Endothelial cell (in vitro differentiated cells): ENCODE measurements around the gene SPINK5. TPM values are rescaled to one million over a fixed set of nuclear protein-coding genes. Genes with fewer than 3 reads are reported as not detected.

Experiments
- DNase-seq: peaks from one replicate; pipeline ENCODE4 v3.0.0; 2021; ENCODE audit warnings: low spot score
- H3K27ac Mint-ChIP-seq: one replicate; pipeline ENCODE4 v1.8.0; 2021; ENCODE audit warnings: mixed read lengths, inconsistent platforms; ENCODE audit not compliant: unreplicated experiment
- H3K27me3 Mint-ChIP-seq: one replicate; pipeline ENCODE4 v1.8.0; 2021; ENCODE audit warnings: mild to moderate bottlenecking, moderate library complexity, mixed read lengths, inconsistent platforms; ENCODE audit not compliant: unreplicated experiment
- H3K36me3 Mint-ChIP-seq: one replicate; pipeline ENCODE4 v1.8.0; 2021; ENCODE audit warnings: mild to moderate bottlenecking, low read depth, mixed read lengths, inconsistent platforms; ENCODE audit not compliant: unreplicated experiment
- H3K4me1 Mint-ChIP-seq: one replicate; pipeline ENCODE4 v1.8.0; 2021; ENCODE audit warnings: mild to moderate bottlenecking, mixed read lengths, inconsistent platforms; ENCODE audit not compliant: unreplicated experiment
- H3K4me3 Mint-ChIP-seq: one replicate; pipeline ENCODE4 v1.8.0; 2021; ENCODE audit warnings: mild to moderate bottlenecking, mixed read lengths, inconsistent platforms; ENCODE audit not compliant: unreplicated experiment
- H3K9me3 Mint-ChIP-seq: one replicate; pipeline ENCODE4 v1.8.0; 2021; ENCODE audit warnings: mixed read lengths, inconsistent platforms; ENCODE audit not compliant: unreplicated experiment
- total RNA-seq: library from RNA; stranded (reverse); fragmentation: NEBNext Ultra II Directional; extraction: Animal tissue kit (Norgen Biotek cat#: 25700); gene quantifications from one replicate; pipeline ENCODE4 v1.2.1, GENCODE V29; 2021; ENCODE audit not compliant: unreplicated experiment
- TF ChIP-seq, protein P1 (sequence below): fragments of 200-600 bp; sonication (generic); IDR thresholded peaks from one replicate; pipeline ENCODE4 v1.5.0; 2021; ENCODE audit warnings: antibody characterized with exemption; ENCODE audit not compliant: unreplicated experiment

Gene SPINK5
- total RNA-seq, 1 donor from 2014 or later = 4.3 TPM

DNA sequence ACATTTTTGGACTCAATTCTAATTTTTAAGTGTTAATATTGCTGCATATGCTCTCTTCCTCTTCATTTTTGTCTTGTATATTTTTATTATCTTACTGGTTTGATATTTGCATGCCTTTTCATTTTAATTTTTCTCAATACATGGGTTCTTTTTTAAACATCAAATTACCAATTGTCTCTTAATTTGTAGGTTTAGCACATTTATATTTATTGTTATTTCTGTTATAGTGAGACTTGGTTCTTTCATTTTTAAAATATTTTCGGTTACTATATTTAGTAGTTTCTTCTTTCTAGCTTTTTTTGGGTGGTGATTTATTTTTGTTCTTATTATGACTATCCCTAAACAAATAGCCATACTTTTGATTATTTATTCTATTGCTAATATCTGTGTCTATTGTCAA lies 19.4 kb downstream of the SPINK5 start:
- Mint-ChIP-seq H3K4me3 (no peak overlapping the region), H3K36me3 (no peaks in the 10 kb centered on the region), H3K4me1 (no peaks in the 10 kb centered on the region), H3K27ac (no peak overlapping the region), H3K27me3 (no peaks in the 10 kb centered on the region), H3K9me3 (no peaks in the 10 kb centered on the region)
- DNase-seq = no peak
- TF ChIP-seq, protein P1, sequence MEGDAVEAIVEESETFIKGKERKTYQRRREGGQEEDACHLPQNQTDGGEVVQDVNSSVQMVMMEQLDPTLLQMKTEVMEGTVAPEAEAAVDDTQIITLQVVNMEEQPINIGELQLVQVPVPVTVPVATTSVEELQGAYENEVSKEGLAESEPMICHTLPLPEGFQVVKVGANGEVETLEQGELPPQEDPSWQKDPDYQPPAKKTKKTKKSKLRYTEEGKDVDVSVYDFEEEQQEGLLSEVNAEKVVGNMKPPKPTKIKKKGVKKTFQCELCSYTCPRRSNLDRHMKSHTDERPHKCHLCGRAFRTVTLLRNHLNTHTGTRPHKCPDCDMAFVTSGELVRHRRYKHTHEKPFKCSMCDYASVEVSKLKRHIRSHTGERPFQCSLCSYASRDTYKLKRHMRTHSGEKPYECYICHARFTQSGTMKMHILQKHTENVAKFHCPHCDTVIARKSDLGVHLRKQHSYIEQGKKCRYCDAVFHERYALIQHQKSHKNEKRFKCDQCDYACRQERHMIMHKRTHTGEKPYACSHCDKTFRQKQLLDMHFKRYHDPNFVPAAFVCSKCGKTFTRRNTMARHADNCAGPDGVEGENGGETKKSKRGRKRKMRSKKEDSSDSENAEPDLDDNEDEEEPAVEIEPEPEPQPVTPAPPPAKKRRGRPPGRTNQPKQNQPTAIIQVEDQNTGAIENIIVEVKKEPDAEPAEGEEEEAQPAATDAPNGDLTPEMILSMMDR = no peak

DNA sequence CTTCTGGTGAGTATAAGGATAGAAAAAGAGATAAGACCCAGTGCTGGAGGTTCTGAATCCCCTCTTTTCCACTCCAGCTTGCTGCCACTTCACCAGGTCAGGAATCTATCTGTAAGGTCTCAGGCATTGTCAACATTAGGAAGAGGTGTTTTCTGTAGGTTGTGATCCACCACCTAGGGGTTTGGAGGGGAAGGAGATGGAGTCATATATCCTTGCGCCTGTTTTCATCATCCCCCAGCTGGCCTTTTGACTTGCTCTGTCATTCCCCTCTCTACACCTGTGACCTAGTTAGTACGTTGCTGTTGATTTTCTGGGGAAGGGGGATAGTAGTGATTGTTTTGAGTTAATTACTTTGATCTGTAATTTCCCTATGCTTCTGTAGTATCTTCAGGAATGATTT lies 20.5 kb downstream of the SPINK5 start:
- Mint-ChIP-seq H3K27me3 (no peaks in the 10 kb centered on the region), H3K4me3 (no peak overlapping the region), H3K4me1 (no peaks in the 10 kb centered on the region), H3K27ac (no peak overlapping the region), H3K36me3 (no peaks in the 10 kb centered on the region), H3K9me3 (no peaks in the 10 kb centered on the region)
- TF ChIP-seq, protein P1 = no peak
- DNase-seq = no peak

DNA sequence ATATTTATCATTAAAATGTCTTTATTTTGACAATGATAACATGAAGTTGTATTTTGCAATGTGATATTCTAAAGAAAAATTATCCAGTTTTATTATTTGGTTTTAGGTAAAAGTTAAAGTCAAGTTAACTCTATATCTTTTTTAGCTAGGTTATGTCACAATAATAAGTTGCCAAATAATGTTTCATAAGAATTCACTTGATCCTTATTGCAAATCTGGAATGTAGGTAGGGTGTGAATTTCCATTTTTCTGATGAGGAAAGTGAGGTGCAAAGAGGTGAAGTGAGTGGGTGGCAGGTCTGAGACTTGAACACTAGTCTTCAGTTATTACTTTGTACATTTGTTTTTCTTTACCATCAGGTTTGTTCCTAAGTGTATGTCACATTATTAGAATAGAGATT lies 21.5 kb downstream of the SPINK5 start:
- Mint-ChIP-seq H3K27me3 (no peaks in the 10 kb centered on the region), H3K27ac (no peak overlapping the region), H3K36me3 (no peaks in the 10 kb centered on the region), H3K4me1 (peaks cover under 1% of the 10 kb centered on the region), H3K9me3 (no peaks in the 10 kb centered on the region), H3K4me3 (no peak overlapping the region)
- DNase-seq = no peak
- TF ChIP-seq, protein P1 = no peak

DNA sequence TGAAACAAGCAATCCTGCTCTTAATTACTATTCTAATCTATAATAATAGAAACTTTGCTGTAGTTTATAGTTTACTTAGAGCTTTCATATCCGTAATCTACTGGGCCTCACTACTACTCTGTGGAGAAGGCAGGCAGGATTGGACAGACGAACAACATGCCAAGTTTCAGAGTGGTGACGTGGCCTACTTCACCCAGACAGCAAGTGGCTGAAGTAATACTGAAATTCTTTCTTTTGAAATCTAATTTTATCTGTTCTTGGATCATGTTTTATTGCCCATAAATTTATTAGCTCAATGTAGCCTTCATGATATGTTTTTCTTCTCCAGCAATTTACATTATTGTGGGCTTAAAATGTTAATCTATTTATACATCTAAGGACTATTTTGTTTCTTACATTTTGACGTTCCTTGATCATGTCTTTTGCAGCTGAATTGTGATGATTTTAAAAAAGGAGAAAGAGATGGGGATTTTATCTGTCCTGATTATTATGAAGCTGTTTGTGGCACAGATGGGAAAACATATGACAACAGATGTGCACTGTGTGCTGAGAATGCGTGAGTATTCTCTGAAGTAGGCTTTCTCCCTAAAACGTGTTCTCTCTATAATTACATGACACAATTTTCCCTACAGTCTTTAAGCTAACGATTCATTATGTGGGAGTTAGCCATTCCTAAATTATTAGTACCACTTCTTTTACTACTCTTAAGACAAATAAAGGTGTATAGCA lies 22.4 kb downstream of the SPINK5 start:
- Mint-ChIP-seq H3K9me3 (no peaks in the 10 kb centered on the region), H3K27ac (no peak overlapping the region), H3K4me1 (peaks cover 7% of the 10 kb centered on the region), H3K27me3 (no peaks in the 10 kb centered on the region), H3K36me3 (no peaks in the 10 kb centered on the region), H3K4me3 (no peak overlapping the region)
- TF ChIP-seq, protein P1 = no peak
- DNase-seq = no peak

DNA sequence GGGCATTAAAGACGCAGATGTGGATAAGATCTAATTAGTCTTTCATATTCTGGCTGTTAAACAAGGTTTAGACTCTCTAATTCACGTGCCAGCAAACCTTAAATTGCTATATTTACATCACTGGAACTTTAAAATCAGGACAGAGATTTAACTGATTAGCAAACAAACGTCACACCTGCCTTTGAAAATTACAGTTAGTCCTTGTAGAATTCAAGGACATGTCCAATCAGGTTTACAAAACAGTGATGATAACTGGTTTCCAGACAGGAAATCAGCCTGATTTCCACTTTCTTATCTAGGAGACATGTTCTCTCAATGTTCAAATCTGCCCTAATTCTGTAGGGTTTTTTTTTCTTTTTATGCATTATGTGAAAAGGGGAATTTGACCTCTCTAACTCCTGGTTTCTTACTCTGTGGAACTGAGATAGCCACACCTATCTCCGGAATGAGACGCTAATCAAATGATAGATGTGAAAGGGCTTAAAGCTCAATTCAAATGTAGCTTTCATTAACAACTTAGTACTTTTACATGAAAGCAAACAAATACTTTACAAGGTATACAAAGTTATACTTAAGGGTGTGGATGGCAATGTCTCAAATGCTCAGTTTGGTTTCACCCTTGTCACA lies 26.5 kb downstream of the SPINK5 start:
- no peak for DNase-seq
- peaks cover 23% of the 10 kb centered on the region for H3K4me1 Mint-ChIP-seq
- no peak overlapping the region for H3K4me3 Mint-ChIP-seq
- no peaks in the 10 kb centered on the region for H3K36me3 Mint-ChIP-seq
- H3K9me3 Mint-ChIP-seq = no peaks in the 10 kb centered on the region
- TF ChIP-seq, protein P1 = no peak
- no peaks in the 10 kb centered on the region for H3K27me3 Mint-ChIP-seq
- H3K27ac Mint-ChIP-seq = no peak overlapping the region
